Measurements from ENCODE around the gene VAPA. TPM values are rescaled to one million over a fixed set of nuclear protein-coding genes. Genes with fewer than 3 reads are reported as not detected.

Gene VAPA
- total RNA-seq, 4 donors from 2014 or later = 208 to 233 (median 221) TPM

- Histone ChIP-seq H3K27ac (no peak overlapping the region), H3K4me1 (peaks cover 0 to 27% (median 6%) of the 10 kb centered on the region in 4 donors), H3K27me3 (no peaks in the 10 kb centered on the region), H3K9me3 (peaks cover 0 to 9% (median 4%) of the 10 kb centered on the region in 4 donors), H3K36me3 (no peaks in the 10 kb centered on the region), H3K4me3 (no peak overlapping the region)
- DNase-seq (ENCODE audit: low spot score in 2 of 2) = no peak
- WGBS, 2 donors = 69 to 79% methylated on average over 6 of the region's 6 CpGs
- TF ChIP-seq POLR2A (IDR thresholded peaks at IDR 0.05) (no peak), EP300 (IDR thresholded peaks at IDR 0.05) (no peak)
- TF ChIP-seq, protein P1, sequence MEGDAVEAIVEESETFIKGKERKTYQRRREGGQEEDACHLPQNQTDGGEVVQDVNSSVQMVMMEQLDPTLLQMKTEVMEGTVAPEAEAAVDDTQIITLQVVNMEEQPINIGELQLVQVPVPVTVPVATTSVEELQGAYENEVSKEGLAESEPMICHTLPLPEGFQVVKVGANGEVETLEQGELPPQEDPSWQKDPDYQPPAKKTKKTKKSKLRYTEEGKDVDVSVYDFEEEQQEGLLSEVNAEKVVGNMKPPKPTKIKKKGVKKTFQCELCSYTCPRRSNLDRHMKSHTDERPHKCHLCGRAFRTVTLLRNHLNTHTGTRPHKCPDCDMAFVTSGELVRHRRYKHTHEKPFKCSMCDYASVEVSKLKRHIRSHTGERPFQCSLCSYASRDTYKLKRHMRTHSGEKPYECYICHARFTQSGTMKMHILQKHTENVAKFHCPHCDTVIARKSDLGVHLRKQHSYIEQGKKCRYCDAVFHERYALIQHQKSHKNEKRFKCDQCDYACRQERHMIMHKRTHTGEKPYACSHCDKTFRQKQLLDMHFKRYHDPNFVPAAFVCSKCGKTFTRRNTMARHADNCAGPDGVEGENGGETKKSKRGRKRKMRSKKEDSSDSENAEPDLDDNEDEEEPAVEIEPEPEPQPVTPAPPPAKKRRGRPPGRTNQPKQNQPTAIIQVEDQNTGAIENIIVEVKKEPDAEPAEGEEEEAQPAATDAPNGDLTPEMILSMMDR (IDR thresholded peaks at IDR 0.05) = no peak
Observed at GRCh38 chr18:9994701-9995235, 81.0 kb downstream of the VAPA start.

GRCh38 chr18:9995631-9996030 lies 81.8 kb downstream of the VAPA start:
- WGBS, 2 donors = 77 to 97% methylated on average over 2 of the region's 2 CpGs
- no peak overlapping the region for H3K27ac ChIP-seq

DNA sequence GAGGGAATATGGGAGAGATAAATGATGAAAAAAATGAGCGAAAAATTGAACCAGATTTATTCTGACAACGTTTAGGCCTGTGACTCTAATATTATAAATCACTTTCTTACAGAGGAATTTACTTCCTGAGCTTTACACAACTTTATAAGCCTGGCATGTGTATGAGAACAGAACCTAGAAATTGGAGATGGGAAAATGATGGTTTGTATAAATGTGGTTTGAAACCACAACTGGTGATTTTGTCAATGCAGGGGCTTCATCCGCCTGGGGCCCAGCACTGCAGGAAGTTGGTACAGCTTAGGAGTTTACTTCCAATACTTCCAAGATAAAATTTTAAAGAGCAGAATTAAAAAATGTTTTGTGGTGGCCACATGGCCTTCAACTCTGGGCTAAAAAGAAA lies 82.3 kb downstream of the VAPA start:
- no peak for DNase-seq (ENCODE audit: low spot score in 2 of 2)
- Histone ChIP-seq H3K4me1 (peaks cover 0 to 19% (median 6%) of the 10 kb centered on the region in 4 donors), H3K4me3 (no peak overlapping the region), H3K27me3 (no peaks in the 10 kb centered on the region), H3K27ac (no peak overlapping the region), H3K9me3 (peaks cover 0 to 9% (median 4%) of the 10 kb centered on the region in 4 donors), H3K36me3 (no peaks in the 10 kb centered on the region)
- TF ChIP-seq EP300 (IDR thresholded peaks at IDR 0.05) (no peak), POLR2A (IDR thresholded peaks at IDR 0.05) (no peak)
- TF ChIP-seq, protein P1 (IDR thresholded peaks at IDR 0.05) = no peak
- 60 to 84% methylated on average over 3 of the region's 3 CpGs for WGBS, 2 donors

More at GRCh38 chr18:9995631-9996030, 81.8 kb downstream of the VAPA start:
- no peak for DNase-seq (ENCODE audit: low spot score in 2 of 2)
- no peaks in the 10 kb centered on the region for H3K36me3 ChIP-seq
- no peaks in the 10 kb centered on the region for H3K27me3 ChIP-seq
- H3K4me3 ChIP-seq = no peak overlapping the region
- no peak for TF ChIP-seq POLR2A (IDR thresholded peaks at IDR 0.05)
- no peak for TF ChIP-seq EP300 (IDR thresholded peaks at IDR 0.05)
- TF ChIP-seq, protein P1 (IDR thresholded peaks at IDR 0.05) = no peak
- peaks cover 0 to 9% (median 4%) of the 10 kb centered on the region in 4 donors for H3K9me3 ChIP-seq
- peaks cover 0 to 19% (median 6%) of the 10 kb centered on the region in 4 donors for H3K4me1 ChIP-seq

DNA sequence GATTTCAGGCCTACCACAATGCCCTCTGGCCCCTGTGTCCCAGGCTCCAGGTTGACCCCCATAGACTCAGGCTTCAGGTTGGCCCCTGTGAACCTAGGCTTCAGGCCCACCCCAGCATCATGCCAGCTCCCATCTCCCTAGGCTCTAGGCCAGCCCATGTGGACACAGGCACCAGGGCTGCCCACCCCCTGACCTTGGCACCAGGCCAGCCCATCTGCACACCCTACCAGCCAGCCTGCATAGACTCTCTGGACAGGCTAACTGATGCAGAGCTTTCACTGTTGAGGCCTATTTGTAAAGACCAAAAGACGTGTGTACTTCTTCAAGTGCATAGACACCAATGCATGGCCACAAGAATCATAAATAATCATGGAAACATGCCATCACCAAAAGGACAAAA lies 83.9 kb downstream of the VAPA start:
- Histone ChIP-seq H3K4me3 (no peak overlapping the region), H3K4me1 (peaks cover 0 to 18% (median 6%) of the 10 kb centered on the region in 4 donors), H3K36me3 (no peaks in the 10 kb centered on the region), H3K27me3 (no peaks in the 10 kb centered on the region), H3K9me3 (peaks cover 0 to 9% (median 4%) of the 10 kb centered on the region in 4 donors), H3K27ac (no peak overlapping the region)
- no peak for DNase-seq (ENCODE audit: low spot score in 2 of 2)
- 83 to 100% methylated on average over 1 of the region's 1 CpG for WGBS, 2 donors
- TF ChIP-seq POLR2A (IDR thresholded peaks at IDR 0.05) (no peak), EP300 (IDR thresholded peaks at IDR 0.05) (no peak)
- TF ChIP-seq, protein P1 (IDR thresholded peaks at IDR 0.05) = no peak

DNA sequence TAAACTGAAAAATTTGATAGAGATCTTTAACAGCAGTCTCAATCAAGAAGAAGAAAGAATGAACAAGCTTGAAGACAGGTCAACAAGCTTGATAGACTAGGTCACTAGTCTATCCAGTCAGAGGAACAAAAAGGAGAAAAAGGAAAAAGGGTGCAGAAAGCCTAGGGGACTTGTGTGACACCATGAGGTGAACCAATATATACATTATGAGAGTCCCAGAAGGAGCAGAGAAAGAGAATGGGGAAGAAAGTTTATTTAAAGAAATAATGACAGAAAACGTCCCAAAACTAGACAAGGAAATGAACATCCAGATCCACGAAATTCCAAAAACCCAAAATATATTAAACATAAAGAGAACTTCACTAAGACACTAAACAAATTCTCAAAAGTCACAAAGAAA lies 84.5 kb downstream of the VAPA start:
- no peak overlapping the region for H3K27ac ChIP-seq
- H3K27me3 ChIP-seq = no peaks in the 10 kb centered on the region
- 83 to 87% methylated on average over 2 of the region's 2 CpGs for WGBS, 2 donors
- no peak for DNase-seq (ENCODE audit: low spot score in 2 of 2)
- H3K4me3 ChIP-seq = no peak overlapping the region
- H3K9me3 ChIP-seq = peaks cover 0 to 9% (median 4%) of the 10 kb centered on the region in 4 donors
- TF ChIP-seq POLR2A (IDR thresholded peaks at IDR 0.05) = no peak
- TF ChIP-seq, protein P1 (IDR thresholded peaks at IDR 0.05) = no peak
- TF ChIP-seq EP300 (IDR thresholded peaks at IDR 0.05) = no peak
- H3K36me3 ChIP-seq = no peaks in the 10 kb centered on the region
- H3K4me1 ChIP-seq = peaks cover 0 to 12% (median 4%) of the 10 kb centered on the region in 4 donors
